UCSD-AML1 (cell line): ENCODE measurements around the gene CEP104.
"Not testable (repeated sequence)": the region's sequence is repeated elsewhere in the genome, so short reads cannot be mapped to it uniquely, and the experiment has no call there.

Source experiments
- DNase-seq: peaks from one replicate; lab custom pipeline; 2025; ENCODE audit not compliant: unreplicated experiment; lab: John Stamatoyannopoulos, UW

Gene CEP104

GRCh38 chr1:3828391-3828790 lies 28.6 kb downstream of the CEP104 start:
- no peak for DNase-seq

DNA sequence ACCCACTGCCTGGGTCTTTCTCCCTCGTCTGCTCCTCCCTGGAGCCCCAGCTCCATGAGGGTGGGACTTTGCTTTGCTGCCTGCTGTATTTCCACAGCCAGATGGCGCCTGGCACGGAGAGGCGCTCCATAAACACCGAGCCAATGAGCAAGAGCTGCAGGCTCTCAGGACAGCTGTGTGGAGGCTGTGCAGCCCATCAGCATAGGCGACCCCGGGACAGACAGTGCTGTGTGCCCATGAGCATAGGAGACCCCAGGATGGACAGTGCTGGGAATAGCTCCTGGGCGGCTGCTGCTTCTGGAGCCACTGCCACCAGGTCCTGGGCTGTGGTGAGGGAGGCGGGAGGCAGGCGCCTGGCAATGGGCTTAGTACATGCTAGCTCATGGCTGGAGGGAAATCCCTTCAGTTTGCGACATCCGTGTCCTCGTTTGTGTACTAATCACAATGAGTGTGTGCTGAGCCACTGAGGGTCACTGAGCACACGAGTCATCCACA lies 29.2 kb downstream of the CEP104 start:
- no peak for DNase-seq

DNA sequence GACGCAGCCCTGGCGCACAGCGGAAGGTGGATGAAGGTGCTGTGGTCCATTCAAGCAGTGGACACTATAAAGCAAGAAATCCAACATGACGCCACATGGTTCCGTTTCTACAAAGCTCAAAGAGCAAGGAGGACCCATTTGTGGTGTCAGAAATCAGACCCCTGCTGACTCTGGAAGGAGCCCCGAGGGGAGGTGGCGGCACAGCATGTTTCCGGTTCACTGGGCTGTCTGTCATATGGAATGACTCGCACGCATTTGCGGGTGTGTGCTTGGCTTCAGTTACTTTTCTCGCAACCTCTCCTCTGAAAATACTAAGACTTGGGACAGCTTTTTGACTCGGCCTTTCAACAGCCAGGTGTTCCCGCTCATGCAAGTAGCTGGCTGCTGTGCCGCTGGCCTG lies 31.7 kb downstream of the CEP104 start:
- DNase-seq = no peak

- DNase-seq = no peak
These were observed 32.4 kb downstream of the CEP104 start for GRCh38 chr1:3824650-3825049.

GRCh38 chr1:3822421-3822820 lies 34.6 kb downstream of the CEP104 start:
- DNase-seq = no peak

- no peak for DNase-seq
These were observed 35.1 kb downstream of the CEP104 start for GRCh38 chr1:3821908-3822307.

DNA sequence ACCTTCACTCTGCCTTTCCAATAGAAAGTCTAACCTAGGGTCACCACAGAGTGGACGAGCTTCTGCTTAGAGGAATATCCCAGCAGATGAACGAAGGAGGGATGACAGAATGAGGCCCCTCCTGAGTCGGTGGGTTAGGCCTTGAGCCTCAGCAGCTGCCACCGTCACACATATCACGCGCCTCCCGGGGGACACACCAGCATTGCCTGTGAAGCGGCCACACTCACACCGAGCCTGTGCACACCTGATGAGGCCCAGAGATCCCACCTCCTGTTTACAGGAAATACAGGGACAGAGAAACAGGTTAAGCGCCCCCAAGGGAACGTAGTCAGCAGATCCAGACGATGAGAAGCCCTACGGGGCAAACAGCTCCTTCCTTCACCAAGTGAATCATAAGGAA lies 35.6 kb downstream of the CEP104 start:
- DNase-seq = no peak

DNA sequence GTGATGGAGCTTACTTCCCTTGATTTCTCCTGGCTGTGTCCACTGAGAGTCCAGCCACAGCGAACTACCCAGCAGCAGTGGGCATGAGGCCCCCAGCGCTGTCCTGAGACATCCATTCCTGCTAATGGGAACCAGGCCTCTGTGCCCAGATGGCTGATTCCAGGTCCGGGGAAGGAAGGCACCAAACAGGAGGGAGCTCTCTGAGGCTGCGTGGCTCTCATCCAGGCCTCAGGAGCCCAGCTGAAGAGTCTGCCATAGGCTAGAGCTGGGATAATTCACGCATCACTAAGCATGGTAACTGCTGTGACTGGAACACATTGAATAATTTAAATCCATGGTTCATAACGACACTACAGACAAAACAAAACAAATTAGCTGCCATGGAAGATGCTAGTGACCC lies 36.0 kb downstream of the CEP104 start:
- DNase-seq = no peak

GRCh38 chr1:3820316-3820715 lies 36.7 kb downstream of the CEP104 start:
- no peak for DNase-seq

- no peak for DNase-seq
These were observed 37.2 kb downstream of the CEP104 start for GRCh38 chr1:3819771-3820200.

DNA sequence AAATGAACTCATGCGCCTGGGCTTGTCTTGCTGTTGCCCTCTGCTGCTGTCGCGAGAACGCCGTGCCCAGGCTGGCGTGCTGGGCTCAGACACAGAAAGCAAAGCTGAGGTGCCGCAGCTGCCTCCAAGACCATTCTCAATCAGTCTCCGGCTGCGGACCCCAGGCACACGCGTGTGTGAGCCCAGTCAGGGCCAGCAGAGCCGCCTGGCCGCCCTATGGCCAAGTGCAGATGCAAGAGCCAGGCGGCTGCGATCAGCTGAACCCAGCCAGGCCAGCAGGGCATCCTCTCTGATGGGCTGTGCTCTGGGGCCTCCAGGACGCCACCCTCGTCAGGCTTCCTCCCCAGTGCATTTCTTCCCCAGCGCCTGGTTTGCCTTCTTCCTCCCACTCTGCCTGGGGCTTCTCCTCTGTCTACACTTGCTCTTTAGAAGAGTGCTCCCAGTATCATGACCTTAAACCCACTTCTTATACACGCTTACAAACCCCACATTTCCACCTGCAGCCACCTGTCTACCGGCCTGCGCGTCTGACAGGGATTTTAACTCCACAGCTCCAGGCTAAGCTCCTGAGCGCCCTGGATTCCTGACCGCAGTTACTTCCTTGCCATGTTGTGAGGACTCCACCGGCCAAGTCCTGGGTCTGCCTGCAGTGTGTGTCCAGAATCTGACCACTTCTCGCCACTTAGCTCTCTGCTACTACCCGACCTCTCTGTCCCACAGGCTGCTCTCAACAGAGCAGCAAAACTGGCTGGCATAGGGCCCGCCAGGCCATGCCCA lies 39.0 kb downstream of the CEP104 start:
- DNase-seq = no peak

DNA sequence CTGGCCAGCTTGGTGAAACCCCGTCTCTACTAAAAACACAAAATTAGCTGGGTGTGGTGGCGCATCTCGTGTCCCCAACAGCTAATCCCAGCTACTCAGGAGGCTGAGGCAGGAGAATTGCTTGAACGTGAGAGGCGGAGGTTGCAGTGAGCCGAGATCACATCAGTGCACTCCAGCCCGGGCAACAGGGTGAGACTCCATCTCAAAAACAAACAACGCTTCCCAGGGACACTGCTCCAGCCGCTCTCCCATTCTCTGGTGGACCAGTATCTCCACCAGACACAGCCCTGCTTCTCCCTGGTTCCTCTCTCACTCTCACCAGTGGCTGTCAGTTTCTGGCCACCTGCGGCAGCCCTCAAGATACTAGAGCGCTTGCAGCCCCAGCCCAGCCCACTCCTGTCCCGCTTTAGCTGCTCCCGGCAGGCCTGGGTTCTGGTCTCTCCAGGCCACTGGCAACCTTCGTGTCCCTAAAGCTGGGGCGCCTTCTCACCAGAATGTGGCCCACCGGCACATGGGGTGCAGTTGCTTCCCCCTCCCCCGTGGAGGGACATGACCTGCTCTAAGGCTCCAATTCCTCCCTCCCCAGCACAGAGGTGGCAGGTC lies 39.8 kb downstream of the CEP104 start:
- no peak for DNase-seq

- DNase-seq = no peak
These were observed 40.5 kb downstream of the CEP104 start for GRCh38 chr1:3816331-3817137.

DNA sequence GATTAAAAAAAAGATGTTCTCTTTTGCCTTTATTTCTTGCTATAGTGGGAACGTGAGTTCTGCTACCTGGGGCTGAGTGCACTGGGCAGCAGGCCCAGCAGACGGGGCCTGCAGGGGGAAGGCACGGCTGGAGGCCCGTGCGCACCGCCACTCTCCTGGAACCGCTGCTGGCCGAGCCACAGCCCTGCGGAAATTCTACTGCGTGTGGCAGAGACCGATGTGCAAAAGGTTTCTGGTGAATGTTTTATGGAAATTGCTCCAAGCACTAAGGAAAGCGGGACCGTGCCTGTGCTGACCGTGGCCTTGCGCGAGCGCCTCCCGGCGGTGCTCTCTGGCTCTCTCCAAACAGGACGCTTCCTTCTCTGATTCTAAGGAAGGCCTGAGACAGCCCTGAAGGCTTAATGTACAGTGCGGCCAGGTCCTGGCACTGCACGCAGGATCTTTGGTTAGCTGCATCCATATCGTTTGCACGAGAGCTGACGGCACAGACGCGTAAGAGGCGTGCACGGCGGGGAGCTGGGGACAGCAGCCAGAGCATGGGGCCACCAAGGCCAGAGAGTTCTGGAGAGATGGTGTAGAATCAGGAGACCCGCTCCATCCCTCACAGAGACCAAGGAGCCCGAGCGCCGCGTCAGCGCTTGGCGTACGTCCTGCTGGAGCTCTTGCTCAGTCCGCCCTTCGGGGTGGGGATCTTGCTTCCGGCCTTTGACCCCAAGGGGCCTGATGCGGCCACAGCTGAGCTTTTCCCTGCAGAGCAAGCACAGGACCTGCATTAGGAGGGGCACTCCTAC lies 42.0 kb downstream of the CEP104 start:
- no peak for DNase-seq

GRCh38 chr1:3814065-3814464 lies 42.9 kb downstream of the CEP104 start:
- no peak for DNase-seq

DNA sequence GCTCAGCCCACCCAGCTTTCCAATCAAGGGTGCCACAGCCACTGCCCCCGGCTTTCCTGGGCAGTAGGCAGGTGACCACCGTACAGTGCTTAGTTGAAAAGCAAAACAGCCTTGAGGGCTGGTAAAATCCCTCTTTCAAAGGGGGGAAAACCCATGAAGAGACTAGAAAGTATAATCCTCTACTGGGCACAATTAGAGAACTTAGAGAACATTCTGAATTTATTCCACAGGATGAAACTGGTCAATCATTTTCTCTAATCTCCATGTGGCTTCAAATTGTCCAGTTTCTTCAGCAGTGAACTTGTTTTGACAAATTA lies 45.5 kb downstream of the CEP104 start:
- DNase-seq = no peak

- DNase-seq = not testable (repeated sequence)
These were observed 46.8 kb downstream of the CEP104 start for GRCh38 chr1:3810149-3810761.

- no peak for DNase-seq
These were observed 47.3 kb downstream of the CEP104 start for GRCh38 chr1:3809680-3810079.

GRCh38 chr1:3807769-3808168 lies 49.2 kb downstream of the CEP104 start:
- no peak for DNase-seq

GRCh38 chr1:3805038-3805437 lies 52.0 kb downstream of the CEP104 start:
- no peak for DNase-seq

DNA sequence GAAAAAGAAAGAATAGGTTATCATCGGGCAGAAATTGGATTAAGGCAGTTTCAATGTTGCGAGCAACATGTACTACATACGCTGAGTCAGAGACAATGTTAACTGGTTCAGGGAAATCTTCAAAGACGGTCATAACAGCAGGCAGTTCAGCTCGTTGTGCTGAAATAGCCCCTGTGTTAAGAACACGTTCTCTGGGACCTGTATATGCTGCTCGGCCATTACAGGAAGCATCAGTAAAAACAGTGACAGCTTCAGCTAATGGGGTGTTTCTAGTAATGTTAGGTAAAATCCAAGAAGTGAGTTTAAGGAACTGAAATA lies 52.4 kb downstream of the CEP104 start:
- not testable (repeated sequence) for DNase-seq
